ENCODE results near the gene LUM.

DNA sequence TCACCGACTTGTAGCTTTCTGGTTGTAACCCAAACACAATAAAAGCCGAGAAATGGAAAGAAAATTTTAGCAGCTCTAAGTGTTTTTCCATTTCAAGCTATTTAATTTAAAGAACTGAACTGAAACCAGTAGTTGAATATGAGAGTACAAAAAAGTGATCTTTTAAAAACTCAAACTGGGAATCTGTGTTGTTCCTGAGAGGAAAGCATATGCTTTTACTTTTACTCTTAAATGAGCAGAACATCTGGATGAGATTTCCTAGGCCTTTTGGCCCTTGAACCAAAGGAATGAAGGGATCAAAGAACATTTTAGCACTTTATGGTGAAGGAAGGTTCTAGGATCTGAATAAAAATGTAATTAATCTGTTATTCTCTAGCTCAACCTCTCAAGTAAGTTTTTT lies 54.8 kb downstream of the LUM start:
- TF ChIP-seq, protein P1, sequence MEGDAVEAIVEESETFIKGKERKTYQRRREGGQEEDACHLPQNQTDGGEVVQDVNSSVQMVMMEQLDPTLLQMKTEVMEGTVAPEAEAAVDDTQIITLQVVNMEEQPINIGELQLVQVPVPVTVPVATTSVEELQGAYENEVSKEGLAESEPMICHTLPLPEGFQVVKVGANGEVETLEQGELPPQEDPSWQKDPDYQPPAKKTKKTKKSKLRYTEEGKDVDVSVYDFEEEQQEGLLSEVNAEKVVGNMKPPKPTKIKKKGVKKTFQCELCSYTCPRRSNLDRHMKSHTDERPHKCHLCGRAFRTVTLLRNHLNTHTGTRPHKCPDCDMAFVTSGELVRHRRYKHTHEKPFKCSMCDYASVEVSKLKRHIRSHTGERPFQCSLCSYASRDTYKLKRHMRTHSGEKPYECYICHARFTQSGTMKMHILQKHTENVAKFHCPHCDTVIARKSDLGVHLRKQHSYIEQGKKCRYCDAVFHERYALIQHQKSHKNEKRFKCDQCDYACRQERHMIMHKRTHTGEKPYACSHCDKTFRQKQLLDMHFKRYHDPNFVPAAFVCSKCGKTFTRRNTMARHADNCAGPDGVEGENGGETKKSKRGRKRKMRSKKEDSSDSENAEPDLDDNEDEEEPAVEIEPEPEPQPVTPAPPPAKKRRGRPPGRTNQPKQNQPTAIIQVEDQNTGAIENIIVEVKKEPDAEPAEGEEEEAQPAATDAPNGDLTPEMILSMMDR (IDR thresholded peaks at IDR 0.05), result no peak
- TF ChIP-seq POLR2A (IDR thresholded peaks at IDR 0.05), result no peak
